Suppressor macrophage treated with lipopolysaccharide for 4 hours (primary cell): ENCODE measurements around the gene PTCD3.

Experiments
- DNase-seq: peaks from one replicate; pipeline ENCODE4 v3.0.0-alpha.2; 2020

PTCD3 gene

DNA sequence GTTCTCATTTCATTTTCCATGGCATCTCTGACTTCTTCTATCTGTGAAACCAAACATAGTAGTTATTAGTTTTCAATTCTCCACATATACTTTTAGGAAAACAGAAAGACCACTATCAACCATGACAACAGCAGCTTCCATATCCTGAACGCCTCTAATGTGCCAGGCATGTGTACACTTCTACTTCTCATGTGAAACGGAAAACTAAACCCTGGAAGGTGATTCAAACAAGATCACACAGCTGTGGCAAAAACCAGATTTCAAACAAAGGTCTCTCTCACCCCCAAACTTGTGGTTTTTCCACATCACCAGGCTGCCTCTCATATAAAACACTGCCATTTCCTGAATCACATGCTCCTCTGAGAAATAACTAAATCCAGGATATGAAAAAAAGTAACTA is 41.8 kb downstream of the PTCD3 start:
- DNase-seq, result no peak

DNA sequence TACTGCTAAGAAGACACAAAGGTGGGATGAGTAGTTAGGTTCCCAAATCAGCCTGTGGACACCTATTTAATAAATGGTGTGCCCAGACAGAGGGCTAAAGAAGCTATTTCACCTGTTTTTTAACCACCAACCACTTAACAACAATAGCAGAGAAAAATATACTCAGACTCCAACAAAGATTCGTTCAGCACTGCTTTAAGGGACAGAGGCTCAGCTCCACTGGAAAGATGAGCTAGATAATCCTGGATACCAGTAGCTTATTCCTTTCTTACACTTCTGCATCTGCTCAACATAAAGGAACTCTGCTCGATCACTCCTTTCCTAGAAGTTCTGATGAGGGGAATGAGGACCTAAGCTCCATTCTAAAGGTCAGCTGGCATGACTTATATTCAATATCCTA is 44.5 kb downstream of the PTCD3 start:
- DNase-seq, result no peak

DNA sequence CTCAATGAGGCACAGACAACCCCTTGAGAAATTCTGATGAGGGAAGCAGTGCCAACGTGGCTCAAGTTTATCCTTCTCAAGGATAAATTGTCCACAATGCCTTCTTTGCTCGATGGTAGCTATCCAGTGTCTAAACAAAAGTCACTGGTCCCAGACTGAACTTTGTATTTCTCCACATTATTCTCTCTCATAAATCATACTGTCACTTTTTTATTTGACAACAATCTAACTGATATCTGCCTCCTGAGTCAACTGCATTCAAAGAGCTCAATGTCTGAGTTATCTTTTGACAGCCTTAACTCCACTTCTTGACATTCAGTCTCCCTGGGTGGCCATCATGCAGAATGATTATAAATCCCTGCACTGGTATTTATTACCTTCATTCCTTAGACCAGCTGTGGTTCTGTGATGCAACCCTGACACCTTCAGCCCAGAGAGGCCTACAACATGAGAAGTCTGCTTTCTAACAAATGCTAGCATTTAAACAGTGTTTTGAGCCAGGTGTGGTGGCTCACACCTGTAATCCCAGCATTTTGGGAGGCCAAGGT is 51.0 kb downstream of the PTCD3 start:
- DNase-seq, result no peak

DNA sequence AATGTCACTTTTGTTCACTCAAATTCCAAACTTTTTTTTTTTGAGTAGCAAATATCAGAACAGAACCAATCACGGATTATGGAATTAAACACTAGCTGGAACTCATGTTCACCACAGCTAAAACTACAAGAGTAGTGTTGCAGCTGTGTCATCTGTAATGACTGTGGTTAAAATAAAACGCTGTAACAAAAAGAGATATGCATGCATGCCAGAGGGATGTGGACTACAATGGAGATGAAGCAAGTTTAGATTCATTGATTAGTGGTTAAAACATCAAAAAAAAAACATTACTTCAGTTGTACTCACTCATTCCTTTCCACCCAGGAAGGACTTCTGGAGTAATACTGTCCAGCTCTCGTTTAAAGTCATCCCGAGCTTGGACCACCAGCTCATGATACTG is 52.3 kb downstream of the PTCD3 start:
- no peak for DNase-seq

DNA sequence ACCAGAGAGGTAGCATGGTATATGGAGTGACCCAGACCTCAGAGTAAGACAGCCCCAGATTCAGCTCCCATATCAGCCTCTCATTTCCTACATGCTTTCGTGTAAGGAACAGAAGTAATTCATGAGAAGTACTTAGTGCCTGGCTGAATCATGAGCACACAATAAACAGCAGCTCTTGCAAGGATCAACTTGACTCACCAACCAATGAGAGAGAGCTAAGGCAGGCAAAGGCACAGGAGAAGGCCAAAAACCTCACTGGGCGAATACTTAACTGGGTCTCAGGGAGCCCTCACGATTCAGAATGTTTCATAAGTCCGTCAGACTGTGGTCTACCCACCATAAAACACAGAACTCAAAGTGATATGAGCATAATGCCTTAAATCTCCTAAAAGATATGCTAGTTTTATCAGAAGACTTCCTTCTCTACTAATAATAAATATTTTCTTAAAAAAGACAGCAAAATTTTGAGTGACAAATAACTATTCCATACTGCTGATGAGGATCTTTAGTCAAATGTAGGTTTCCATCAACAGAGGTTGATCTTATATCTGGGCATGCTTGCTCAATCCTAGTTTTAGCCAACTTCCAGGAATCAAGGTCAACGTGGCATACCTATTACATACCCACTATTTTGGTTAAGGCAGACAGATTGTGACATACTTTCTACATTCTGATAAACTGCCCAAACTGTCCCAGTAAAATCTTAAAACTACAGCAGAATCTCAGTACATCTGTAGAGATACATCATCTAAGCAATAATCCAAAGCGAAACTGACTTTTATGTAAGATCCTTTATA is 54.3 kb downstream of the PTCD3 start:
- DNase-seq, result no peak

DNA sequence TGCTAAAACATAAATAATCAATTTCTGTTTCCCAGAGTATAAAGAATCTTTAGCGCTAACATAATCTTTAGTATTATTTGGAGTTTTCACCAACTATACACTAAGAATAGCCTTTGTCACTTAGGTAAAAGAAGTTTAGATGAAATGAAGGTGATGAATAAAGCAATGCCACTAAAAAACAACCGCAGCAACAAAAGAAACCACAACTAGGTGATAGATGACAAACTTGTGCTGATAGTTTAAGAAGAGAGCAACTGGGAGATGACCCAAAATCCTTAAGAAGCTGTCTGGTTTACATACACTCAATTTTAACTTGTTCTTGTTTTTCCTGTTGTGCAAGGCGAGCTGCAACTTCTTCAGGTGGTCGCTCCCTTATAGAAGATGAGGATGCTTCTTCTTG is 64.4 kb downstream of the PTCD3 start:
- no peak for DNase-seq

DNA sequence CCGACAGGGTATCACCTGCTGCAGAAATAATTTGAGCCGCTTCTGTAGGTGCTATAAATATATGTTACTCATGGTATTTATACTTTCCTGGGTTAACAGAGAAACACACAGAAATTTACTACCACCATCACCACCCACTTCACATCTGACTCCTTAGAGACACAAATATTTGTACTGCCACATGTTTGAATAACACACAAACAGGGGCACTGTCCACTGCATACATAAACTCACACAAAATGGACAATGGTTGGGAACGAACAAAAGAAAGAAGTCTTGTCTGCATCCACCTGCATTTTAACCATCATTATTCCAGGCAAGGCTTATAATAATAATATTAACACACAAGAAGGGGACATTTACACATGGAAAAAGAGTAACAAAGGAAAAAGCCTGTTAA is 65.3 kb downstream of the PTCD3 start:
- DNase-seq, result no peak

DNA sequence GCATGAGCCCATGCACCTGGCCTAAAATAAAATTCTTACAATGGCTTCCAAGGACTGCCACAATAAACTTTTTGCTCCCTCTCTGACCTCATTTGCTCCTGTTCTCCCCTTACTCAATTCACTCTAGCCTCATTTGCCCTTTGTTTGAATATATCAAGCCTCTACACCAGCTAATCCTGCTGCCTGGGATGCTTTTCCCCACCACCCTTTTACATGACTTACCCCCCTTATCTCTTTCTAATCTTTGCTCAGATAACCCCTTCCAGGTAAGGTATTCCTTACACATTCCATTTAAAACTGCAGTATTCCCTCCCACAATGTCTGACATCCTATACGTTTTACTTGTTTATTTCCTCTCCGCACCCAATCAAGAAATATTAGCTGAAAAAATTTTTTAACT is 66.6 kb downstream of the PTCD3 start:
- DNase-seq, result no peak

DNA sequence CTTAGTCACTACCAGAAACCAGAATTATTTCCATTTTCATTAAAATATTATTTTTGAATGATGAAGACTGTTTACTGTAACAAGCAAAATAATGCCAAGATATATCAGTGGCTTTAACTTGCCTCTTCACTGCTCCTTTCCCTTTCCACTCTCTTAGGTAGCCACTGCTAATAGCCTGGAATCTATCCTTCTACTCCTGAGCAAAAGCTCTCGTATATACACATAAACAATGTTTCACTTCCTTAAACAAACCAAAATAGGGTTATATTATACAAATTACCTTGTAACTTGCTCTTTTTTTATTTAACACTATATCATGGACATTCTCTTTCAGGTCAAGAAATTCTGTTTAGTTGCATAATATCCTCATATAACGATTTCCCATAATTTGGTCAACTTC is 68.4 kb downstream of the PTCD3 start:
- DNase-seq, result no peak

DNA sequence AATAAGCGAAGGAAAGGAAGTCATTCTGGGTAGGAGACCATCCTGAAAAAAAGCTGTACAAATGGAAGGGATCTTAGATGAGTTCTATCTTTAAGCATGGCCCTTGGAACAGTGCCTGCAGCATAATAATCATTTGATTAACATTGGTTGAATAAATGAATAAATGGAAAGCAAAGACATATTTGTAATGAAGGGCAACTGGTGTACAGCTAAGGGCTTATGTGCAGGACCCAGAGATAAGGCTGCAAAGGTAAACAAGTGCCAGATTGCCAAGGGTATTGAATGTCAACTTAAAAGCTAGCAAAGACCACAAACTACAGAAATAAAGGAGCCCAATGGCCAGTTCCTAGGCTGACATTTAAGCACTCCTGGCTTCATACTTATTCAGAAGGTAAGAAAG is 69.8 kb downstream of the PTCD3 start:
- DNase-seq, result no peak

DNA sequence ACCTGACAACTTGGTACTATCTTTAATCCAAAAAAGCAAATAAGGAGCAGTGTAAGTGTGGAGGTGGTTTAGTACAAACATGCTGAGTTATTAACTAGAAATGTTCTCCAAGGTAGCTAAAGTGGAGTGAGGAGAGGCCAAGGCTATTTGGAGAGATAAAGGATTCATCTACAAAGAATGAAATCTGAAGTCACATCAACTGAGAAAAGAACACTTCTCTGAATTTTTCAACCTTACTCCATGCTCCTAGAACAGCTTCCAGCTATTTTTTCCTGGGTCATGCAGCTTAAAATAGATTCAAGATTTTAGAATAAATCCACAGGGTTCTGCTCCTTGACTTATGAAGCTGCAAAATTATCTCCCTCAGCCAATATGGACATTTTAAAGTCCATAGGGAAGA is 70.6 kb downstream of the PTCD3 start:
- no peak for DNase-seq

DNA sequence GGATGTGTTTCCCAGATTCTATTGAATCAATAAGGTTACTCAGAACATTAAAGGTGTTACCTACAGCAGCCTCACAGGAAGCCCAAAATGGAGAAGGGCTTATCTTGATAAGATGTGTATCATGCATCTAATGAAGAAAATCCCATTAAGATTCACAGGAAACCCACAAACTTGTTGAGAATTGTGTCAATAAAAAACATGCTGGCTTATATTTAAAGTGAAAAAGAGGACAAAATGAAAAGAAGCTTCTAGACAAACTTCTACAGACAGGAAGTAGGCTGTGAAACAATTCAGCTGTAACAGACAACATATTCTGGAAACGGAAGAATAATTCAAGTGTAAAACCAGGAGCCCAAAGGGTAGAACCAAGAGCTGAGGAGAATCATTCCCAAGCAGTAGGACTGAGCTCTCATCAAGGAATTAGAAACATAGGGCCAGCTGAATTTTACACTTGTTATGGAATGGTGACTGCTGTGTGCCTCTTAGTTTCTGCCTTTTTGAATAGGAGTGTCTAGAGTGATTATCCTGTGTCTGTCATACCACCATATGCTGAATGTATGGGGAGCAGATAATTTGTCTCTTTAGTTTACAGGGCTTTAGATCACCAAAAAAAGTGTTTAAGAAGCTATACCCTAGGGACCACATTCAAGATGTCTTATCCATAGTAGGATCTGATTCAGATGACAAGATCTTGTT is 79.6 kb downstream of the PTCD3 start:
- no peak for DNase-seq

DNA sequence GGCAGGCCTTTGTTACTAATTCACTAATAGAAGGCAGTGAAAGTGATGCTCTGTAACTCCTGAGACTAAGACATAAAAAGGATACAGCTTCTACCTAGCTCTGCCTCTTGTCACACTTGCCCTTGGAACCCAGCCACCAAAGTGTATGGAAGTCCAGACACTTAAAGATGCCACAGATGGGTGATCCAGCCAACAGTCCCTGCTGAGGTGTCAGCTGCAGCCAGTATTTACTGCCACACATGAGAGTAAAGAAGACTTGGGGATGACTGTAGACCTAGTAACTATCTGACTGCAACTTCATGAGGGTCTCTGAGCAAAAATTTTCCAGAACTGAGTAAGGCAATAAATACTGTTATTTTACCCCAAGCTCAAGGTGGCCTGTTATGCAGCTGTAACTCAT is 80.4 kb downstream of the PTCD3 start:
- no peak for DNase-seq

DNA sequence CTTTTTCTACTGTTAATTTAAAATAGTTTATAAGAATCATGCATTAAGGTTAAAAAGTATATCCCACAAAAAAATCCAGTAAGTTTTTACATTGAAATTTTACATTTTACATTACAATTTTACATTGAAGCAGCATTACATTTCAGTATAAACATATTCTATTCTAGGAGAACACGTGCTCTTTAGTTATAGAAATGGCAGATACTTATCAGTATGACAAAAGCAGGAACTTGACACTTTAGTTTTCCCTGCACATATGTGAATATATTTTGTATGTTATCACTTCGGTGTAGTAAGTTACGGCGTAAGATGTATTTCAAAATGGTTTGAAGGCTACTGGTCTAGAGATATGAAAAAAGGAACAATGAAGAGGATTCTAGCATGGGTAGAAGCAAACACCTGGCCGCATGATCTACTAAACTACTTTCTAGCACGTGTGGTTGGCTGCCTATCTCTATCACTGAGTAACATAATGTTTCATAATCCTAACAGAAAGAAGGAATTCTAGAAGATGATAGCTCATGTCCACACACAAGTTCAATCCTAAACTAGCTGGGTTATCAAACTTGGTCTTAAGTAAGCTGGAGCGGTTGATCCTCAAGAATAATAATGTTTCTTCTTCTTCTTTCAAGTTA is 83.9 kb downstream of the PTCD3 start:
- DNase-seq, result no peak
